ENCODE data around the gene HSPBP1.

- TF ChIP-seq CTCF (IDR thresholded peaks at IDR 0.05; ENCODE audit: low read length) (no peak), EZH2 (IDR thresholded peaks at IDR 0.05; ENCODE audit: borderline replicate concordance, low read length) (no peak)
Observed at GRCh38 chr19:55239004-55239403, 40.9 kb downstream of the HSPBP1 start.
